ENCODE results near the gene SMIM11.
"Not testable (repeated sequence)": the region's sequence is repeated elsewhere in the genome, so short reads cannot be mapped to it uniquely, and the experiment has no call there.

SMIM11 gene

DNA sequence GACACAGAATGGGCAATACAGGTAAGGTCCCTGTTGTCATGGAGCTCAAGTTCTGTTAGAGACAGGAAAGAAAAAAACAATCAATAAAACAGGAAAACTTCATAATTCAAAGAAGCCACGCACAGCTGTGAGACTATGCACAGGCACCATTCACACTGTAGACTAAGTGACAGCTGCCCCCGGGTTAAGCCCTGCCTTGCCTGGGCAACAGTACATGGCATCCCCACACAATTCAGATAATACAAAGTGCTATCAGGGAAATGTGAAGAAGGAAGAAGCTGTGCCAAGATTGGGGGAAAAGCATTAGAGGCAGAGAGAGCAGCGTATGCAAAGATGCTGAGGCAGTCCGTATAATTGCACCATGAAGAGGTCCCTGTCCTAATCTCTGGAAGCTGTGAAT, 20.5 kb upstream of the SMIM11 start:
- no peak for DNase-seq (ENCODE audit: low read depth in 2 of 2)

DNA sequence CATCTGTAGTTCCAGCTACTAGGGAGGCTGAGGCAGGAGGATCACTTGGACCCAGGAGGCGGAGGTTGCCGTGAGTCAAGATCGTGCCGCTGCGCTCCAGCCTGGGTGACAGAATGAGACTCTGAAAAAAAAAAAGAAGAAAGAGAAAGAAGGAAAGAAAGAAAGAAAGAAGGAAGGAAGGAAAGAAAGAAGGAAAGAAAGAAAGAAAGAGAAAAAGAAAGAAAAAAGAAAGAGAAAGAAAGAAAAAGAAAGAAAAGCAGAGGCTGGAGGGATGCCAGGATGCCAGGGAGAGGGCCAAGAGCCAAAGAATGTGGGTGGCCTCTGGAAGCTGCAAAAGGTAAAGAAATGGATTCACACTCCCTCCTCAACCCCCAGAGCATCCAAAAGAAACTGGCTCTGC, 19.7 kb upstream of the SMIM11 start:
- DNase-seq (ENCODE audit: low read depth in 2 of 2), result no peak

DNA sequence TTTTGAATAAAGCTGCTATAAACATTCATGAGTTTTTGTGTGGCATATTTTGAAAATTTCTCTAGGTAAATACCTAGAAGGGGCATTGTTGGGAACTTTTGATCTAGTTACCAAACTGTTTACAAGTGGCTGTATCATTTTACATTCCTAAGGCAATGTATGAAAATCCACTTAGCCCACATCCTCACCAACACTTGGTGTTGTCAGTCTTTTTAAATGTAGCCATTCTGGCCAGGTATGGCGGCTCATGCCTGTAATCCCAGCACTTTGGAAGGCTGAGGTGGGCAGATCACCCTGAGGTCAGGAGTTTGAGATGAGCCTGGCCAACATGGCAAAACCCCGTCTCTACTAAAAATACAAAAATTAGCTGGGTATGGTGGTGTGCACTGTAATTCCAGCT, 17.4 kb upstream of the SMIM11 start:
- DNase-seq (ENCODE audit: low read depth in 2 of 2), result no peak

DNA sequence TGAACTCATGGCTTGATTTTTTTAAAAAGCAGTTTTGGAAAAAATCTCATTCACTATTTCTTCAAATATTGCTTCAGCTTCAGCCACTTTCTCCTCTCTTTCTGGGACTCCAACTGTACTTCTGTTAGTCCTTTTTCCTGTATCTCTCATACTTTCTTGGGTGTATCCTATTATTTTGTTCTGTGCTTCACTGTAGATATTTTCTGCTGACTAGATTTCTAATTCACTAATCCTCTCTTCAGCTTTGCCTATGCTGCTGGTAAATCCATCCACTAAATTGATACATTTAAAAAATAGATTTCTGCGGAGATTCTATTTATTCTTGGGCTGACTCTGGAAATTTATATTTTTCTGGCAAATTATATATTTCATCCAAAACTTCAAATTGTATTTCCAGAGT, 16.4 kb upstream of the SMIM11 start:
- DNase-seq (ENCODE audit: low read depth in 2 of 2), result no peak

DNA sequence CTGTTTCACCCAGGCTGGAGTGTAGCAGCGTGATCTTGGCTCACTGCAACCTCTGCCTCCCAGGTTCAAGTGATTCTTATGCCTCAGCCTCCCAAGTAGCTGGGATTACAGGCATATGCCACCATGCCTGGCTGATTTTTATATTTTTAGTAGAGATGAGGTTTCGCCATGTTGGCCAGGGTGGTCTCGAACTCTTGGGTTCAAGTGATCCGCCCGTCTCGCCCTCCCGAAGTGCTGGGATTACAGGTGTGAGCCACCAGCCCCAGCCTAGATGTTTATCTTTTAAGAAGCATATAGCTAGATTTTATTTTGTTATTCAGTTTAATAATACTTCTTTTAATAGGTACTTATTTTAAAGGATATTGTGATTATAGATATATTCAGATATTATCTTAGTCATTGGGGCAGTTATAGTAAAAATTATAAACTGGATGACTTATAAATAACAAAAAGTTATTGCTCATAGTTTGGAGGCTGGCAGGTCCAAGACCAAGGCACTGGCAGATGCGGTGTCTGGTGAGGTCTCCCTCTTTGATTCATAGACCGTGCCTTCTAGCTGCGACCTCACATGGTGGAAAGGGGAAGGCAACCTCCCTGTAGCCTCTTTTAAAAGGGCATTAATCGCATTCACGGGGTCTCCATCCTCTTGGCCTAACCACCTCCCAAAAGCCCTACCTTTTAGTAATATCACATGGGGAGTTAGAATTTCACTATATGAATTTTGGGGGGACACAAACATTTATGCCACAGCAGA, 14.6 kb upstream of the SMIM11 start:
- DNase-seq (ENCODE audit: low read depth in 2 of 2), result no peak

DNA sequence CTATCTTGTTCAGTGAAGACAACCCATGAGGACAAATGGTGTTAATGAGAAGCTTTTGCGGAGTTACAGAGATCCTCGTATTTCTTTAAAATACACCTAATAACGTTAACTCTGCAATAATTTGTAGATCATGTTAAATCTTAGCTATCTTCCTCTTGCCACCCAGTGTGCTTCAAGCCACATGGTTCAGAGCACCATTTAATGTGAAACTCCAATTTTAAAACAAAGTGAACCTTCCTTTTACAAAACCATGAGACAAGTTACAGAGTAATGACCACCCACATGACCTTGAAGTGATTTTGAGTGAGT, 13.2 kb upstream of the SMIM11 start:
- DNase-seq (ENCODE audit: low read depth in 2 of 2), result no peak

DNA sequence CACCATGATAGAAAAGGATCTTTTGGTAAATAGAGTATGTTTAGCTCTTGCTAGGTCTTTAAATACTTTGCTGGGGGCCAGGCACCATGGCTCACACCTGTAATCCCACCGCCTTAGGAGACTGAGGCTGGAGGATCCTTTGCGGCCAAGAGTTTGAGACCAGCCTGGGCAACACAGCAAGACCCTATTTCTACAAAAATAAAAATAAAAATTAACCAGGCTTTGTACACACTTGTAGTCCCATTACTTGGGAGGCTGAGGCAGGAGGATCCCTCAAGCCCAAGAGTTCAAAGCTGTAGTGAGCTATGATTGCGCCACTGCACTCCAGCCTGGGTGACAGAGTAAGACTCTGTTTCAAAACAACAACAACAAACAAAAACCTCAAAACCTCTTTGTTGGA, 12.6 kb upstream of the SMIM11 start:
- DNase-seq (ENCODE audit: low read depth in 2 of 2), result no peak

DNA sequence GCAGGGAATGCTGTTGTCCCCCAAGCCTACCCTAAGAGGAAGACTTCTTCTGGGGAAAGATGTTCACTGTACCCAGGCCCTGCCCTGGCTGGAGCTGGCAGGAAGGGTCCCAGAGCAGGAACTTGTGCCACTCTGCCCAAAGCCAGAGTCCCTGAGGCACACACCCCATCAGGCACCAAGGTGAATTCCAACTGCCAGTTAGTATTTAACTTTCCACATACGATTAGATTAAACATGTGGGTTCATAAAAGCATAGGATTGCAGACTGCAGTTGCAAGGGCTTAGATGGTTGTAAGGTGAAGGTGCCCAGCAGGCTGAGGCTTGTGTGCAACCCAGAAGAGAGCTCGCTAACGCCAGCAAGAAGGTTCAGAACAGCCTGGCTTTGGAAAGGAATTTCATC, 11.6 kb upstream of the SMIM11 start, which contains the start of gene KCNE2:
Gene KCNE2, plus strand, starts transcription at position 274 of the 400 bp plus-strand sequence. CDS start 6,473 bp downstream, outside the sequence.
- DNase-seq (ENCODE audit: low read depth in 2 of 2), result no peak

DNA sequence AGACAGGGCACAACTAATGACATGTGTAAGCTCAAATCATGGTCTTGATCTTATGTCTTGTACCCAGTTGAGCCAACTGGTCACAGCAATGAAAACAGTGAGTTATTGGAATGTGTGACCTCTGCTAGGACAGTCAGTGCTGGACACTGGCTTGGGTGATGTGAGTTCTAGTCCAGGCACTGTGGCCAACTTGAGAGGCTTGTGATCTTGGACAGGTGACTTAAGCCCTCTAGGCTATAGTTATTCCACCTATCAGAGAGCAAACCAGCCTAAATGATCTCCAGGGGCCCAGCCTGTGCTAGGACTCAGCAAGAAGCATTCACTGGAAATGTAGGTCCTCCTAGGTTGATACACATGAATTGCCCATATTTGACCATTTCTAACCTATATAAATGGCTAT, 10.4 kb upstream of the SMIM11 start:
- no peak for DNase-seq (ENCODE audit: low read depth in 2 of 2)

DNA sequence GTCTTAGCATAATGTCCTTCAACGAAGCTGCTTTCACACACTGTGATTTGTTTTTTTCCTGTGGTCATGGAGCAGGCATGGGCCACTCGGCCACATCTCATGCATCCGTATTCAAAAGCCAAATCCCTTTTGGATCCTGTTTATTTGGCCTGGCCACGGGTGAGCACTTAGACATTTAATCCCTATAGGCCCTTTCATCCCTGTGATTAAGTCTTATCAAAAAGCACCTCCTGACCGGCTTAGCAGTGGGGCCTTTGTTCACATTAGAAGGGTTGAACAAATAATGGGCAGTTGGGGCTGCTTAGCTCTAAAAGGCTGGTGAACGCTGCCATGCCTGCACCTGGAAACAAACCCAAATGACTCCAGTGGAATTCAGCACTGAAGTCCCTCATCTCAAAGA, 9.5 kb upstream of the SMIM11 start:
- no peak for DNase-seq (ENCODE audit: low read depth in 2 of 2)

DNA sequence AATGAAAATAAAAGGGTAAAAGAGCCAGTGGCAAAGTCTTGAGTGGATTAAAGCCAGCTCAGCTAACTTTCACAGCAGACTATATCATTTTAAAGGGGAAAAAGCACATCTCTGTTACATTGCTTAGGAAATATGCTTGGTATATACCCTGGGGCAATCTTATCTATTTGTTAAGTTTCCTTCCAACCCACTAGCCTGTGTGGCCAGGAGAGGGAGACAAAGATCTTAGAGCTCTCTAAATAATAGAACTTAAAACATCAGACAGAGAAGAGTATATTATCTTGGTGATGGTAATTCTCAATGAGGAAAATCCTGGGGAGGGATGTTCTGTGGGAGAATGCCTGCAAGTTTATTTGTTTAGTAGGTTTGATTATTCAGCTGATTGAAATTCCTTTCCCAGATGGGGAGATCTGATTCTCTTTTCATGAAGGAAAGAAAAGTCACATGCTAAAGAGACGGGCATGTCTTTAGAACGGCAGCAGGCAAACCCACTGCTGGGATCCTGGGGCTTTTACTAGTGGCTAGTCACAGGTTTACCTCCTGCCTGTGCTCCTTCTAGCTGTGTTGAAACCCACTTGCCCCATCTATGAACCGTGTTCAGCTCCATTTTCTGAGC, 7.9 kb upstream of the SMIM11 start:
- no peak for DNase-seq (ENCODE audit: low read depth in 2 of 2)

DNA sequence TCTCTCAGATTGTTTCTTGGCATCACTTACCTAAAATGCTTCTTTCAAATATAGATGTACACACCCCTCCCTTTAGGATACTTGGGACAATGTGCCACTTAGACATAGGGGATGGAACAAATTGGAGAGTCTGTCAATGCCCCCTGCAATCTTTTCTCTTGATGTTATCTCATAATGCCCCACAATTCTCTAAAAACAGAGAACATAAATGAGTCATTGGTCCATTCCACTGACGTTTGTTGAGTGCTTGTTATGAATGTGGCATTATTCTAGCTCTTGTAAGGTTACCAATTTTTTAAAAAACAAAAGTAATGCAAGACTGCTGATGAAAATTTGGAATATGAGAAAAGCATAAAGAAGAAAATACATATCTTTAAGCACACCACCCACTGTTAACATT, 5.6 kb upstream of the SMIM11 start:
- no peak for DNase-seq (ENCODE audit: low read depth in 2 of 2)

DNA sequence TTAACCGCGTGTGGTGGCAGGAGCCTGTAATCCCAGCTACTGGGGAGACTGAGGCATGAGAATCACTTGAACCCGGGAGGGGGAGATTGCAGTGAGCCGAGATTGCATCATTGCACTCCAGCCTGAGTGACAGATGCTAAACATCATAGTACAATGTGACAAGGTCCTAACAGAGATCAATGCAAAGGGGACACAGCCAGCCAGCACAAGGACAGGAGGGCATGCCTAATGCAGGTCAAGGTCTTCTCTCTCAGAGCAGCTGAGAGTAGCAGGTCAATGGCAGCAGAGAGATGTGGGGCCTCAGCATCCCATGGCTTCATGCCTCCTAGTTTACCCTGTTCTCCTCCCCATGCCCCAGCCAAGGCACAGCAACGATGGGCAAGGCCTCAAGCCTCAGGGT, 3.0 kb upstream of the SMIM11 start:
- DNase-seq (ENCODE audit: low read depth in 2 of 2), result no peak

DNA sequence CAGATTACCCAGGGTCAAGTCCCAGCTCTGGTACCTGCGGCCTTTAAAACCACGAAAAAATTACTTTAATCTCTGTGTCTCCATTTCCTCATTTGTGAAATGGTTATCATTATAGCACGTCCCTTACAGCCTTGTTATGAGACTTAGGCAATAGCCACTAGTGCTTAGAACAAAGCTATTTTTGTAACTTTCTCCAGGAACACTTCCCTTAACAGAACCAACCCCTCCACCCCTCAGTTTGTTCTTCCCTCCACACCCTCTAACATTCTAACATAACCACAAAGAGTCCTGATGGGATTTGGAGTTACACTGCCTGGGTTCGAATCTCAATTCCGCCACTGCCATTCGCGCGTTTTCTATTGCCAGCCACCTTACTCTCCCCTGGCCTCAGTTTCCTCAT, 845 bp upstream of the SMIM11 start:
- not testable (repeated sequence) for DNase-seq (ENCODE audit: low read depth in 2 of 2)

DNA sequence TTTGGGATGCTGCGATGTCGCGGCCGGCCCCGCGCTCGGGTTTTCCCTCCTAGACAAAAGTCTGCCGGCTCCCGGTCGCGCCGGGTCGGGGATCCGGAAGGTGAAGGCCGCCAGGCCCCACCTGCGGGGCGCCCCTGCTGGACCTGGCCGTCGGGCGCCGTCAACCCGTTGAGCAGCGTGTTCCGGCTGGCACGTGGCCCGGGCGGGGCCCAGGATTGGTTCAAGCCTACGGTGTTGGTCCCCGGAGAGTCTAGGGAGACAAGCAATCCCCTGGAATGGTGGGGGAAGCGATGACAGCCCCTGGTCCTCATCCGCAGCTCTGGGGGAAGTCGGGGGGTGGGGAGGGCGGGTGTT, 289 bp downstream of the SMIM11 start:
- DNase-seq (ENCODE audit: low read depth in 2 of 2), result not testable (repeated sequence)

DNA sequence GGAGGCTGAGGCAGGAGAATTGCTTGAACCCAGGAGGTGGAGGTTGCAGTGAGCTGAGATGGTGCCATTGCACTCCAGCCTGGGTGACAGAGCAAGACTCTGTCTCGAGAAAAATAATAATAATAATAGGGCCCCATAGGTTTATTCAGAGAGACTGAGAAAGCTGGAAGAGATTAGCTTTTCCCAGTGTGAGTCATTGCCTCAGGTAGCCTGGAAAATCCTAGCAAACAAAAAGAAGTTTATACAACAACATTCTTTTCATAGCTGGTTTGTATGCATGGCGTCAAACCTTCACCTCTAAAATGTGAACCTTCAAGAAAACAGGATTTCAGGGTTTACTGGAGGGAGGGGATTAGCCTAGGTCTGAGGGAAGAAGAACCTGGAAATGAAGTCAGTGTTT, 7.8 kb downstream of the SMIM11 start:
- DNase-seq (ENCODE audit: low read depth in 2 of 2), result not testable (repeated sequence)

DNA sequence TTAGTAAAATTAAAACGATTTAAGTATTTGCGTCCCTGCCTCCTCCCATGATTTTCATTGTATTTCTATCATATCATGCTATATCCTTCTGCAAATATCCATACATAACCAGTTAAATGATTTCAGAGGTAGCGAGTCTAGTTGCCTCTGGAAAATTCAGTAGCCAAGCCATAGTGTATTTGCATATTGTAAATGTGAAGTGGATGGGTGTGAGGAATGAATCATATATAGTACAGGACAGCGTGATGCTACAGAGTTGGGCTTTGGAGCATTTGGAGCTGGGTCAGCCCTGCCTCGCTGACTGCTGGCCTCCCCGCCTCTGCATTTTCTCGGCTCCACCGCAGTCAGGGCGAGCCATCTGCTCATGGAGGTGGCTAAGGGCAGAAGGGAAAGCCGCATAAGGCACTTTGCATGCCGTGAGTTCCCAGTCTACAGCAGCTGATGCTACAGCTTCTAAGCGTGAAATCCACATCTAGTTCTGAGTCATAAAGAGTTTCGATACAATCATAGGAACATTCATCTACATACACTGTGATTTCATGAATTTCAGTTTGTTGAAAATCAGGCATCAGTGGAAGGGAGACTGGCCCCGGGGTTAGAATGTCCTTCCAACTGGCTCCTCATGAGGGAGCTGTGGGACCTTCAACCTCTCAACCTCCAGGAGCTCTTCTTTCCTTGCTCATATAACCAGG, 8.6 kb downstream of the SMIM11 start:
- not testable (repeated sequence) for DNase-seq (ENCODE audit: low read depth in 2 of 2)

DNA sequence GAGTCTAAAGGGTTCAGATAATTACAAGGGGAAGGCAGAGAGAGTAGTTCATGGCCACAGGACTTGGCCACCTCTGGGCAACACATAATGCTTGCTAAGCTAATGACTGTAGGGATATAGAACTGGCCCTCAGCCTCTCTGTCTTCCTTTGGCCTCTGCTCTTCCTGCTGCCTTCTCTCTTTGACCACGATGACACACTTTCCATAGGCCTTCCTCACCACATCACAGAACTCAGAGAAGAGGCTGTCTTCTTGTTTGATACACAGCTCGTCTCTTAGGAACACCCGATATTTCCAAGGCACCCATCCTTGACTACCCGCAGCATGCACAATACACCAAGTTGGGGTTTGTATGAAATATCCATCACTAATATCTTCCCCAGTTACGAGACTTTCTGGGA, 25.2 kb downstream of the SMIM11 start:
- not testable (repeated sequence) for DNase-seq (ENCODE audit: low read depth in 2 of 2)

DNA sequence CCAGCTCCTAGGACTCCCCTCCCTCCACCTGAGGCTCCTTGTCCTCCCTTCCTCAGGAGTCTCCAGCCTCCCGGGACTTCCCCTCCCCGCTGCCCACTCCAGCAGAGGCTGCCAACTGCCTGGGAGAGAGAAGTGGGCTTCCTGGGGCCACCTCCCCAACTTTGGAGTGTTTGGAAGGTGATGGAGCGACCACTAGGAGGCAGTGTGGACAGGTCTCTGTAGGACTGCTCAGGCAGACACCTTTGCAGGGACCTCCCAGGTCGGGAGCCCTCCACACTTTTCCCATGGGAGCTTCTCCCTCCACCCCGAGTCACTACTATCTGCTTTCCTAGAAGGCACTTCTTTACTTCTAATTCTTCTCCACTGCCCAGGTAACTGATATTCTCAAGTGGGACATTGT, 29.4 kb downstream of the SMIM11 start:
- not testable (repeated sequence) for DNase-seq (ENCODE audit: low read depth in 2 of 2)

DNA sequence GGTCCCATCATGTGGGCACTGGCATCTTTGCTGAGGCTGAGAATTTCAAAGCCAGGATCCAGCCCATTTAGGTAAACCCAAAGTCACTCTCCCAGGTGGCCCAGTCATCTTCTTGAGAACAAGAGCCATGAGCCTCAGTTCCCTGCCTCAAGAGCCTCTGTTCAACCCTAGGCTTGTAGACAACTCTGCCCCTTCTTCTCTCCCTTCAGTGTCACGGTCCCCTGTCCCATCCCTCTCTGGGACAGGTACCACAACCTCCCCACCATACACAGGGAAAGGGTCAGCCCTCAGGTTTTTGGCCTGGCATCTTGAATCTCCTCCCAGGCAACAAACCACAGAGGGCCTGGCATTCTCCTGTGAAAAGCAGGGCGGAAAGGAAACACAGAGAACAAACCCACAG, 30.4 kb downstream of the SMIM11 start:
- not testable (repeated sequence) for DNase-seq (ENCODE audit: low read depth in 2 of 2)

DNA sequence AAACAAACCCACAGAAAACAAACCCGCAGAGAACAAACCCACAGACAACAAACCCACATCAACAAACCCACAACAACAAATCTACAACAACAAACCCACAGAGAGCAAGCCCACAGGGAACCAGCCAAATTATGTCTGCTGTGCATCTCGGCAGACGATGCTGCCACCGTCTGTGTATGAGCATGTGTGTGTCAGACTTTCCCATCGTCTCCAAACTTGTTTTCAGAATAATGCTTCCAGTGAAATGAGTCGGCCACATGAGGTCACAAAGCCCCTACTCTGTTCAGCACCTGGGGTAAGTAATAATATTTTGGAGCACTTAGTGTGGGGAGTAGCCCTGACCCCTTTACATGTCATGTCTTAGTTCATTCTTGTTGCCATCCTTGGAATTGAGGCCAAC, 30.8 kb downstream of the SMIM11 start:
- DNase-seq (ENCODE audit: low read depth in 2 of 2), result not testable (repeated sequence)

DNA sequence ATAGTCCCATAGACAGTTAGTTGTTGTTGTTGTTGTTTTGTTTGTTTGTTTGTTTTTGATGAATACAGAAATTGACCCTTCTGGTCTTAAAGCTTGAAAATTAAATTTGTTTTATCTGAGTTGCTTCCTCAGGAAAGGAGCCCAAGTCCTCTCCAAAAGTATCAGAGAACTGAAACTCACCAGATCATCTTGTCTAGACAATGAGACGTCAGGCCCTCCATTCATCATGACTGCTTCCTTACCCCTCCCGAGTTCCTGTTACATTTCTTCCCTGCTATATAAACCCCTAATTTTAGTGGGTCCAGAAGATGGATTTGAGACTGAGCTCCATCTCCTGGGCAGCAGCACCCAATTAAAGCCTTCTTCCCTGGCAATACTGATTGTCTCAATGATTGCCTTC, 31.4 kb downstream of the SMIM11 start:
- not testable (repeated sequence) for DNase-seq (ENCODE audit: low read depth in 2 of 2)

DNA sequence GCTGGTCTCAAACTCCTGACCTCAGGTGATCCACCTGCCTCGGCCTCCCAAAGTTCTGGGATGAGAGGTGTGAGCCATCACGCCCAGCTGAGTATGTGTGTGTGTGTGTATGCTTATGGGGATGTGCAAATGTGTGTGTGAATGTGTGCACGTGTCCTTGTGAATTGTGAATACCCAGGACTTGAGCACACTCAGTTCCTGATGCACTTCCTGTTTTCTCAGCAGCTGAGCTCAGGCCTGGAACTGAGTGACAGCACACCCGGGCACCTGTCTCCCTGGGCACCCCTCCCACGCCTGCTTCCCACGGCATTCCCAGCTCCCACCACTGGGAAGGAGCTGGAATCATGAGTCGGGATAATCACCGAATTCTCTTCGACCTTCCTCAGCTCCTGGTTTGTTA, 32.0 kb downstream of the SMIM11 start:
- not testable (repeated sequence) for DNase-seq (ENCODE audit: low read depth in 2 of 2)
